Stimulated activated naive CD4-positive, alpha-beta T cell treated with Interleukin-2 at 50 U/mL for 16 hours (primary cell): ENCODE measurements around the gene DXO.
"Not testable (repeated sequence)": the region's sequence is repeated elsewhere in the genome, so short reads cannot be mapped to it uniquely, and the experiment has no call there.

ENCODE experiments used
- DNase-seq: peaks from one replicate; lab custom pipeline; 2025; lab: John Stamatoyannopoulos, UW

Gene DXO

DNA sequence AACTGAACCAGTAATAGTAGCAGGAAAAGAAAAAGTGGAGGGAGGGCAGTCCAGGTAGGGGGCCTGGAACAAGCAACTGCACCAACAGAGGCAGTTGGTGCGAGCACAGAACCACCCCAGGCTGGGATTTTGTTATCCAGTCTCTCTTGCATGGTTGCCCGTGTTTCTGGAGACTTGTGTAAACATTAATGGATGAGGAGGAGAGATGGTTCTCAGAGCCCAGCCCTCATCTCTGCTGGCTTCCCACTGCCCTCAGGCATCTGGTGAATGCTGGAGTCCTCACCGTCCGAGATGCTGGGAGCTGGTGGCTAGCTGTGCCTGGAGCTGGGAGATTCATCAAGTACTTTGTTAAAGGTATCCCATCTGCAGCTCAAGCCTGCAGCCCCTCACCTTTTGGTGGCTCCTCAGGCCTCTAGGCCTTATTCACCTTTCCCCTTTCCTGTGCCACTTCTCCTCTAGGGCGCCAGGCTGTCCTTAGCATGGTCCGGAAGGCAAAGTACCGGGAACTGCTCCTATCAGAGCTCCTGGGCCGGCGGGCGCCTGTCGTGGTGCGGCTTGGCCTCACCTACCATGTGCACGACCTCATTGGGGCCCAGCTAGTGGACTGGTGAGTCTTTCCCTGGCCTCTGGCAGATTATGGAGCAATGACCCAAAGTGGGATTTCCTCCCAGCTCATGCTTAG lies 8.4 kb upstream of the DXO start:
- DNase-seq, result not testable (repeated sequence)

- DNase-seq, result no peak
These were observed 7.4 kb upstream of the DXO start for GRCh38 chr6:31979238-31979898.

DNA sequence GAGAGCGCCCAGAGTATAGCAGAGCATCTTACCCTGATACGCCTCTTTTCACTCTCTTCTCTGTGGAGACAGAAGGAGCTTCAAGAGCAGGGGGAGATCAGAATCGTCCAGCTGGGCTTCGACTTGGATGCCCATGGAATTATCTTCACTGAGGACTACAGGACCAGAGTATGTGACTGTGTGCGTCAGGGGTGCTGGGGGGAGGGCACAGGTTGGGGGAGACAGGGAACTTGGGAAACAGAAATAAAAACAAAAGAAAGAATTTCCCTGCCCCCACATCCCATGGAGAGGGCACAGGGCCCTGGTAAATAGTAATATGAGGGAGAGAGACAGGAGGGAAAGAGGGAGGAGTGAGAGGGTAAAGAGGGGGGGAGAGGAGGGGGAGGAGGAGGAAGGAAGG lies 6.9 kb upstream of the DXO start:
- no peak for DNase-seq

DNA sequence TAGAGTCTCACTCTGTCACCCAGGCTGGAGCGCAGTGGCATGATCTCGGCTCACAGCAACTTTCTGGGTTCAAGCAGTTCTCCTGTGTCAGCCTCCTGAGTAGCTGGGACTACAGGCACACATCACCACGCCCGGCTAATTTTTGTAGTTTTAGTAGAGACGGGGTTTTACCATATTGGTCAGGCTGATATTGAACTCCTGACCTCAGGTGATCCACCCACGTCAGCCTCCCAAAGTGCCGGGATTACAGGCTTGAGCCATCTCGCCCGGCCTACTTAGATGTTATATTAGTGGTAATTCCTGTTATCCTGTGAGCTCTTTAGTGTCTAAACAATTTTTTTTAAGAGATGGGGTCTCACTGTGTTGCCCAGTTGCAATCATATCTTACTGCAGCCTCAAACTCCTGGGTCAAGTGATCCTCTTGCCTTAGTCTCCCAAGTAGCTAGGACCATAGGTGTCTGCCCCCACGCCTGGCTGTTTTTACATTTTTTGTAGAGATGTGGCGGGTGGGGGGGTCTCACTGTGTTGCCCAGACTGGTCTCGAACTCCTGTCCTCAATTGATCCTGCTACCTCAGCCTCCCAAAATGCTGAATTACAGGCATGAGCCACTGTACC lies 6.0 kb upstream of the DXO start:
- no peak for DNase-seq

DNA sequence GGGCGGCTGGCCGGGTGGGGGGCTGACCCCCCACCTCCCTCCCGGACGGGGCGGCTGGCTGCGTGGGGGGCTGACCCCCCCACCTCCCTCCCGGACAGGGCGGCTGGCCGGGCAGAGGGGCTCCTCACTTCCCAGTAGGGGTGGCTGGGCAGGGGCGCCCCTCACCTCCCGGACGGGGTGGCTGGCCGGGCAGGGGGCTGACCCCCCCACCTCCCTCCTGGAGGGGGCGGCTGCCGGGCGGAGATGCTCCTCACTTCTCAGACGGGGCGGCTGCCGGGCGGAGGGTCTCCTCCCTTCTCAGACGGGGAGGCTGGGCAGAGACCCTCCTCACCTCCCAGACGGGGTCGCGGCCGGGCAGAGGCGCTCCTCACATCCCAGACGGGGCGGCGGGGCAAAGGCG lies 4.1 kb upstream of the DXO start:
- DNase-seq, result not testable (repeated sequence)

- peak; percentile 12 for DNase-seq
These were observed 892 bp upstream of the DXO start for GRCh38 chr6:31972709-31973350.

GRCh38 chr6:31971279-31971992 lies 502 bp downstream of the DXO start:
- DNase-seq, result no peak

DNA sequence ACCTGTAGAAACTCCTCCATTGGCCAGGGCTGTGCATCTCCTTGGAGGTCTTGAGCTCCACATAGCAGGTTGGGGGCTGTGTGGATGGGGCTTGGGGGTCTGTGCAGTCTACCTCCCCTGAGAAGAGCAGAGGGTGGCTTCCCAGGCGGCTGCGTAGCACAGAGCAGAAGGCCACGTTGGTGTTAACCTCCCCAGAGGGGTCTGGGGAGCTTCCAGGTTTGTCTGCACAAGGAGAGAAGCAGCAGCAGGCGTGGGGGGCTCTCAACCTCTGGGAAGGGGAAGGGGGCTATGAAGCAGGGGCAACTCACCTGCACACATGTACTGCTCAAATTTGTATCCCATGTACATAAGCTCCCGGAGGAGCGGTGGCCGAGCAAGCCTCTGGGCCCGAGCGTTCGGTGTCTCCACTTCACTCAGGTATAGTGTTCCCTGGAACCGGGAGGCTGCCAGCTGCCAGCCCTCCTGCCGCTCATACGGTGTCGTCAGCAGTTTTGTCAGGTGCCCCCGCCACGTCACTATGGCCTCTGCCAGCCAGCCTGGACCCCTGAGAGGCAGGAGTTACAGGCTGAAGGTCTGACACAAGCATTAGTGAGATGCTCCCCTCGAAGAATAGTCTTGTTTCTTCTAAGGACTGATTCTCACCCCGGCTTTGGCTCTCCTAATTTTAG lies 1.2 kb downstream of the DXO start:
- DNase-seq, result no peak

GRCh38 chr6:31969712-31970603 lies 2.0 kb downstream of the DXO start:
- DNase-seq, result no peak

- no peak for DNase-seq
These were observed 2.9 kb downstream of the DXO start for GRCh38 chr6:31968791-31969711.

DNA sequence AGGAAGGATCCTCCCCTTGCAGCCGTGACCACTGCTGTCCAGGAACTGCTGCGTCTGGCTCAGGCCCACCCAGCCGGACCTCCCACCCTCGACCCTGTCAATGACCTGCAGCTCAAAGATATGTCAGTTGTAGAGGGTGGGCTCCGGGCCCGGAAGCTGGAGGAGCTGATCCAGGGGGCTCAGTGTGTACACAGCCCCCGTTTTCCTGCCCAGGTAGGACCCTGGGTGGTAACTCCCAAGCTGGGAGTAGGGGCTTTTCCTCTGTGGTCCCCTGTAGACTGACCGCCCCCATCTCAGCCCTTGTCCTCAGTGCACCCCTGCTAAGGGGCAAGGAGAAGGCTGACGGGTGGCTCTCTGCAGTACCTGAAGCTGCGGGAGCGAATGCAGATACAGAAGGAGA lies 3.6 kb downstream of the DXO start:
- DNase-seq, result no peak

DNA sequence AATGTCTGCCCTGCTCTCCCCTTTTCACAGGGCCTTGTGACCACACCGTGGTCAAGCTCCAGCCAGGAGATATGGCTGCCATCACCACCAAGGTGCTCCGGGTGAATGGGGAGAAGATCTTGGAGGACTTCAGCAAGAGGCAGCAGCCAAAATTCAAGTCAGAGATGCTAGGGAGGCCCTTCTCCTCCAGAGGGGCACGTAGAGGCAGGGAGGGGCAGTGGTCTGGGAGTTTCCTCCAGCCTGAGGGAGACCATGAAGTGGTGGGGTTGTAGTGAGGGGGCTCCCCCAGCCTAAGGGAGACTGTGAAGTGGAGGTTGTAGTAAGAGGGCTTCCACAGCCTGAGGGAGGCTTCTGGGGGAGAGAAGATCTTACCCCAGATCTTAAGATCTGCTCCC lies 4.0 kb downstream of the DXO start:
- DNase-seq, result no peak

- DNase-seq, result no peak
These were observed 4.7 kb downstream of the DXO start for GRCh38 chr6:31966997-31967925.

DNA sequence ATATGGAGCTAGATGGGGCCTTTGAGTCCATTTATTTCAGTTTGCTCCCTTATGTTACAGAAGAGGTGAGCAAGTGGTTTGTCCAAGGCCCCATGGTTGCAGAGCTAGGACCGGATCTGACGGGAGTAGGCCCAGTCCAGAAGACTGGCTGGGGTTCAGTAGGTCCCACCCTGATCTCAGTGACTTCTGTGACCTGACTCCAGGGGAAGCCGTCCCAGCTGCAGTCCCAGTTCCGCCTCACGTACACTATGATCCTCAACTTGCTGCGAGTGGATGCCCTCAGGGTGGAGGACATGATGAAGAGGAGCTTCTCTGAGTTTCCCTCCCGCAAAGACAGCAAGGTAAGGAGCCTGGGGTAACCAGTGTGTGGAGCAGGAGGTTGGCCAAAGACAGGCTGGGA lies 5.4 kb downstream of the DXO start:
- DNase-seq, result no peak

DNA sequence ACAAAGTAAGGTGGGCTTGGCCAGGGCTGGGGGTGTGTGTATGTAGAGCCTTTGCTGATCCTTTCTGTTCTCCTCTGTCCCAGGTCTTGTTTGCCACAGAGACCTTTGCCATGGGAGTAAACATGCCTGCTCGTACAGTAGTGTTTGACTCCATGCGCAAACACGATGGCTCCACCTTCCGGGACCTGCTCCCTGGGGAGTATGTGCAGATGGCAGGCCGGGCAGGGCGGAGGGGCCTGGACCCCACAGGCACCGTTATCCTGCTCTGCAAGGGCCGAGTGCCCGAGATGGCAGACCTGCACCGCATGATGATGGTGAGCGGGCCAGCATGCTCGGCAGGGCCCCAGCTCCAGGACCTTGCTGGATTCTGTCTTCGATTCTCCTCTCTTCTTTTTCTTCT lies 6.2 kb downstream of the DXO start:
- no peak for DNase-seq

DNA sequence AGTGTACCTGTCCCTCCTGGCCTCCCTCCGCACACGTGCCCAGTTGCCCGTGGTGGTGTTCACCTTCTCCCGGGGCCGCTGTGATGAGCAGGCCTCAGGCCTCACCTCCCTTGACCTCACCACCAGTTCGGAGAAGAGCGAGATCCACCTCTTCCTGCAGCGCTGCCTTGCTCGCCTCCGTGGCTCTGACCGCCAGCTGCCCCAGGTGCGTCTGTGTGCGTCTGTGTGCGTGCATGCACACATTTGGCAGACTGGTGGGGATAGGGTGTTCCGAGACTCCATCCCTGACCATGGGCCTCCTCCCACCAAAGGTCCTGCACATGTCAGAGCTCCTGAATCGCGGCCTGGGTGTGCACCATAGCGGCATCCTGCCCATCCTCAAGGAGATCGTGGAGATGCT lies 8.0 kb downstream of the DXO start:
- no peak for DNase-seq

- DNase-seq, result no peak
These were observed 10.3 kb downstream of the DXO start for GRCh38 chr6:31961616-31962015.
